Testis (tissue), 3 donors: Measurements from ENCODE around the gene DLGAP4. TPM values are rescaled to one million over a fixed set of nuclear protein-coding genes. Genes with fewer than 3 reads are reported as not detected.

Source experiments
- DNase-seq: peaks from one replicate; pipeline ENCODE4 v3.0.0-alpha.2; 2019
- H3K27ac ChIP-seq, 2 donors: fragments of 200-600 bp; sonication (generic); one replicate each; pipeline ENCODE4 v1.5.1; 2019
- H3K27me3 ChIP-seq: fragments of 200-600 bp; sonication (generic); one replicate; pipeline ENCODE4 v1.5.1; 2019
- H3K36me3 ChIP-seq: fragments of 200-600 bp; sonication (generic); one replicate; pipeline ENCODE4 v1.5.1; 2017; ENCODE audit warnings: low read depth; ENCODE audit errors: missing control alignments
- H3K4me1 ChIP-seq: fragments of 200-600 bp; sonication (generic); one replicate; pipeline ENCODE4 v1.5.1; 2019
- H3K4me3 ChIP-seq, 2 donors: fragments of 200-600 bp; sonication (generic); one replicate each; pipeline ENCODE4 v1.5.1; 2017 to 2019
- H3K9me3 ChIP-seq: fragments of 200-600 bp; sonication (generic); one replicate; pipeline ENCODE4 v1.5.1; 2017
- POLR2A ChIP-seq: fragments of 450-650 bp; IDR thresholded peaks from one replicate; pipeline ENCODE4 v1.6.1; 2017; ENCODE audit warnings: antibody characterized with exemption, mild to moderate bottlenecking, moderate library complexity
- WGBS, 2 donors: methylation state at CpG; one replicate each; pipeline ENCODE4 v1.1.5; 2018; 5-methylcytosine and 5-hydroxymethylcytosine counted together
- intact Hi-C: fragments of 100-400 bp; cut with DNase I; formaldehyde crosslinking; loops from one replicate; pipeline ENCODE4 v1.15.1; 2023; ENCODE audit warnings: low total_unique reads
- polyA plus RNA-seq: library from polyadenylated mRNA; stranded (reverse); fragments of 350-450 nt; fragmentation: Illumina TruSeq; extraction: RNeasy Lipid Tissue Mini Kit (QIAGEN cat#74804); gene quantifications from one replicate; pipeline ENCODE4 v1.2.3, GENCODE V29; 2014; ENCODE audit warnings: low read depth, low replicate concordance; ENCODE audit not compliant: insufficient read depth
- total RNA-seq, 2 donors: library from RNA; depleted of rRNA; stranded (reverse); fragments of >200 nt; gene quantifications; one replicate each; pipeline ENCODE4 v1.2.3, GENCODE V29; 2016
- TF ChIP-seq, protein P1 (sequence below), 3 experiments: fragments of 450-650 bp in 2 of 3; fragments of 200-600 bp in 1 of 3; sonication (generic) in 1 of 3; IDR thresholded peaks; one replicate each; pipeline ENCODE4 v1.5.1; 2016 to 2019; ENCODE audit warnings: antibody characterized with exemption in 3 of 3, mild to moderate bottlenecking in 2 of 3, moderate library complexity in 1 of 3

The DLGAP4 gene
- total and polyA plus RNA-seq, 3 donors from 2014 or later, result 69.1 to 110 (median 110) TPM

DNA sequence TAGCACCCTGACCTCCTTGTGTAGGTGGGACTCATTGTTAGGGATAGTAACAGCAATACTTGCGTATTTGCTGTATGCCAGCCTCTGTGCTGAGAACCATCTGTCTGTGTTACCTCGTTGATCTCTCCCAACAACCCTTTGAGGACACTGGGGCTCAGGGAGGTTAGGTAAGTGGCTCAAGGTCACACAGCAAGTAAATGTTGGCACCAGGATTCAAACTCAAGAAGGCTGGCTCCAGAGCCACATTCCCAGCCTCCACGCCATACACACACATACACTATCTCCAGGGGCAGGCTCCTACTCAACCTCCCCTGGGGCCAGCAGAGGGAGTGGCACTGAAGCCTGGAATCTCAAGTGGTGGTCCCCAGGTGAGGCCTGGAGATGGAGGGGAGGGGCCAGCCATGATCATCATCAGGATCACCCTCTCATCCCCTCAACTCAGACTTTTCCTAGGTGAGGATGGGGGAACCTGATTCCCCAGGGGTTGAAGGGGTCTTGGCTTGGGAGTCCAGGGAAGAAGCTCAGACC lies 109.4 kb downstream of the DLGAP4 start:
- WGBS, 2 donors, result 73 to 88% methylated on average over 3 of the region's 3 CpGs
- intact Hi-C loops, result no loop called here
- H3K27me3 ChIP-seq, result no peaks in the 10 kb centered on the region

DNA sequence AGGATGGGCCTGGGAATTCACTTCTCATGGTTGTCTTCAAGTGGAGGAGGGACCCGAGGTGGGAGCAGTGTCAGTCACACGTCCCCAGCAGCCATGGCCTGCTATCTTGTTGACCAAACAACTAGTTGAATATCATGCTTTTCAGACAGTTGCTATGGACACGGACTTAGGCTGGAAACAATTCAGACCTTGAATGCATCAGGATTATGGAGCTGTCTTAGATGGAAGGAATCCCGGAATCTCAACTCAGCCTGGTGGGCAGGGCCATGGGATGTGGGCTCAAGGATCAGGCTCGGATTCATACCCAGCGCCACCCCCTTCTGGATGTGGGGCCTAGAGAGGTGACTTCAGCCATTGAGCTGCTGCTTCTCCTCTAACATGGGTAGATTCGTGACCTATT lies 112.6 kb downstream of the DLGAP4 start:
- H3K4me3 ChIP-seq, result no peak overlapping the region
- WGBS, 2 donors, result 66 to 80% methylated on average over 7 of the region's 7 CpGs
- H3K27ac ChIP-seq, result no peak overlapping the region
- H3K36me3 ChIP-seq, result no peaks in the 10 kb centered on the region
- H3K9me3 ChIP-seq, result no peaks in the 10 kb centered on the region
- TF ChIP-seq, protein P1, sequence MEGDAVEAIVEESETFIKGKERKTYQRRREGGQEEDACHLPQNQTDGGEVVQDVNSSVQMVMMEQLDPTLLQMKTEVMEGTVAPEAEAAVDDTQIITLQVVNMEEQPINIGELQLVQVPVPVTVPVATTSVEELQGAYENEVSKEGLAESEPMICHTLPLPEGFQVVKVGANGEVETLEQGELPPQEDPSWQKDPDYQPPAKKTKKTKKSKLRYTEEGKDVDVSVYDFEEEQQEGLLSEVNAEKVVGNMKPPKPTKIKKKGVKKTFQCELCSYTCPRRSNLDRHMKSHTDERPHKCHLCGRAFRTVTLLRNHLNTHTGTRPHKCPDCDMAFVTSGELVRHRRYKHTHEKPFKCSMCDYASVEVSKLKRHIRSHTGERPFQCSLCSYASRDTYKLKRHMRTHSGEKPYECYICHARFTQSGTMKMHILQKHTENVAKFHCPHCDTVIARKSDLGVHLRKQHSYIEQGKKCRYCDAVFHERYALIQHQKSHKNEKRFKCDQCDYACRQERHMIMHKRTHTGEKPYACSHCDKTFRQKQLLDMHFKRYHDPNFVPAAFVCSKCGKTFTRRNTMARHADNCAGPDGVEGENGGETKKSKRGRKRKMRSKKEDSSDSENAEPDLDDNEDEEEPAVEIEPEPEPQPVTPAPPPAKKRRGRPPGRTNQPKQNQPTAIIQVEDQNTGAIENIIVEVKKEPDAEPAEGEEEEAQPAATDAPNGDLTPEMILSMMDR (IDR thresholded peaks at IDR 0.05), result no peak
- TF ChIP-seq POLR2A, result no peak
- no peaks in the 10 kb centered on the region for H3K4me1 ChIP-seq
- no peak for DNase-seq
- intact Hi-C loops, result no loop called here
- no peaks in the 10 kb centered on the region for H3K27me3 ChIP-seq

More for the DNA sequence above, 109.4 kb downstream of the DLGAP4 start:
- Histone ChIP-seq H3K4me3 (no peak overlapping the region), H3K4me1 (no peaks in the 10 kb centered on the region), H3K9me3 (no peaks in the 10 kb centered on the region), H3K36me3 (no peaks in the 10 kb centered on the region), H3K27ac (no peak overlapping the region)
- DNase-seq, result no peak
- TF ChIP-seq POLR2A, result no peak
- TF ChIP-seq, protein P1 (IDR thresholded peaks at IDR 0.05), result no peak

DNA sequence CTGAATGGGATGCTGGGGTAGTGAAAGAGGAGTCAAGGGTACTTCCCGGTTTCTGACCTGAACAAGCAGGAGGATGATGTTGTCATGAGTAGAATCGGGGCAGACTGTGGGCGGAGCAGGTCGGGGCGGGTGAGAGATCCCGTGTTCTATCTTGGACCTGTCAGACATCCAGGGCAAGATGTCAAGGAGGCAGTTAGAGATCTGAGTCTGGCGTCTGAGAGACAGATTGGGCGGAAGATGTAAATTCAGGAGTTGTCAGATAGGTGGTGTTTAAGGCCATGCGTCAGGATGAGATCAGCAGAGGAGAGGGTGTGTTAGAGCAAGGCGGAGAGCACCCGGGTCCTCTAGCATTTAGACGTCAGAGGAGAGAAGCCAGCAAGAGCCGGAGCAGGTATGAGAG lies 115.5 kb downstream of the DLGAP4 start:
- no peaks in the 10 kb centered on the region for H3K4me1 ChIP-seq
- intact Hi-C loops, result no loop called here
- 53 to 74% methylated on average over 13 of the region's 13 CpGs for WGBS, 2 donors

GRCh38 chr20:36424314-36424713 lies 118.2 kb downstream of the DLGAP4 start:
- intact Hi-C loops, result no loop called here
- H3K4me3 ChIP-seq, result no peak overlapping the region
- no peak for DNase-seq
- TF ChIP-seq, protein P1 (IDR thresholded peaks at IDR 0.05), result no peak
- no peak for TF ChIP-seq POLR2A
- H3K4me1 ChIP-seq, result no peaks in the 10 kb centered on the region
- H3K27ac ChIP-seq, result no peak overlapping the region
- WGBS, 2 donors, result 44 to 57% methylated on average over 3 of the region's 3 CpGs
- H3K36me3 ChIP-seq, result no peaks in the 10 kb centered on the region
- no peaks in the 10 kb centered on the region for H3K27me3 ChIP-seq
- H3K9me3 ChIP-seq, result no peaks in the 10 kb centered on the region

More for the DNA sequence above, 115.5 kb downstream of the DLGAP4 start:
- Histone ChIP-seq H3K4me3 (no peak overlapping the region), H3K9me3 (no peaks in the 10 kb centered on the region), H3K36me3 (no peaks in the 10 kb centered on the region), H3K27me3 (no peaks in the 10 kb centered on the region), H3K27ac (no peak overlapping the region)
- TF ChIP-seq, protein P1 (IDR thresholded peaks at IDR 0.05), result no peak
- no peak for TF ChIP-seq POLR2A
- DNase-seq, result no peak

DNA sequence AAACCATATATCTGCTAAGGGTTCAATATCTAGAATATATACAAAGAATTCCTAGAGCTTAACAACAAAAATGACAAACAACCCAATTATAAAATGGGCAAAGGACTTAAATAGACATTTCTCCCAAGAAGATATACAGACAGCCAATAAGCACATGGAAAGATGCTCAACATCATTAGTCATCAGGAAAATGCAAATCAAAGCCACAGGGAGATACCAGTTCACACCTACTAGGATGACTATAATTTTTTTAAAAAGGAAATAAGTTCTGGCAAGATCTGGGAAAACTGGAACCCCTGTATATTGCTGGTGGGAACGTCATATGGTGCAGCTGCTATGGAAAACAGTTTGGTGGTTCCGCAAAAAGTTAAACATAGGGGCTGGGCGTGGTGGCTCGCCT lies 119.0 kb downstream of the DLGAP4 start:
- Histone ChIP-seq H3K27me3 (no peaks in the 10 kb centered on the region), H3K4me1 (no peaks in the 10 kb centered on the region), H3K9me3 (no peaks in the 10 kb centered on the region), H3K4me3 (no peak overlapping the region), H3K36me3 (no peaks in the 10 kb centered on the region), H3K27ac (no peak overlapping the region)
- TF ChIP-seq, protein P1 (IDR thresholded peaks at IDR 0.05), result no peak
- TF ChIP-seq POLR2A, result no peak
- intact Hi-C loops, result no loop called here
- DNase-seq, result no peak
- WGBS, 2 donors, result 75 to 78% methylated on average over 4 of the region's 4 CpGs
